ENCODE results near the gene IDH3G. TPM values are rescaled to one million over a fixed set of nuclear protein-coding genes. Genes with fewer than 3 reads are reported as not detected.

The IDH3G gene
- total RNA-seq (100 to 1,000 TPM in 1 of 5 donors, 10 to 100 TPM in 4; 31.0 to 186 (median 54.0) TPM), polyA plus RNA-seq (10 to 100 TPM; 52.3 to 57.7 (median 54.4) TPM)
- long read RNA-seq, donor 1 = 0 reads
- long read RNA-seq, donor 2, partial matches to known transcripts = 0 of 7 reads
- long read RNA-seq, donor 2, other reads (novel, unspliced or antisense) = 7 of 7 reads
- long read RNA-seq, donor 3, partial matches to known transcripts = 252 of 252 reads
- long read RNA-seq, donor 3, other reads (novel, unspliced or antisense) = 0 of 252 reads
- long read RNA-seq, donor 4 = 0 reads
- long read RNA-seq, donor 5, partial matches to known transcripts = 416 of 433 reads
- long read RNA-seq, donor 5, other reads (novel, unspliced or antisense) = 17 of 433 reads
- long read RNA-seq, donor 6, partial matches to known transcripts = 0 of 27 reads
- long read RNA-seq, donor 6, other reads (novel, unspliced or antisense) = 27 of 27 reads
- long read RNA-seq, donor 7, partial matches to known transcripts = 12 of 22 reads
- long read RNA-seq, donor 7, other reads (novel, unspliced or antisense) = 10 of 22 reads
- long read RNA-seq, donor 8, partial matches to known transcripts = 583 of 598 reads
- long read RNA-seq, donor 8, other reads (novel, unspliced or antisense) = 15 of 598 reads
- long read RNA-seq, donor 9, partial matches to known transcripts = 541 of 553 reads
- long read RNA-seq, donor 9, other reads (novel, unspliced or antisense) = 12 of 553 reads
- long read RNA-seq, donor 10, partial matches to known transcripts = 248 of 248 reads
- long read RNA-seq, donor 10, other reads (novel, unspliced or antisense) = 0 of 248 reads

DNA sequence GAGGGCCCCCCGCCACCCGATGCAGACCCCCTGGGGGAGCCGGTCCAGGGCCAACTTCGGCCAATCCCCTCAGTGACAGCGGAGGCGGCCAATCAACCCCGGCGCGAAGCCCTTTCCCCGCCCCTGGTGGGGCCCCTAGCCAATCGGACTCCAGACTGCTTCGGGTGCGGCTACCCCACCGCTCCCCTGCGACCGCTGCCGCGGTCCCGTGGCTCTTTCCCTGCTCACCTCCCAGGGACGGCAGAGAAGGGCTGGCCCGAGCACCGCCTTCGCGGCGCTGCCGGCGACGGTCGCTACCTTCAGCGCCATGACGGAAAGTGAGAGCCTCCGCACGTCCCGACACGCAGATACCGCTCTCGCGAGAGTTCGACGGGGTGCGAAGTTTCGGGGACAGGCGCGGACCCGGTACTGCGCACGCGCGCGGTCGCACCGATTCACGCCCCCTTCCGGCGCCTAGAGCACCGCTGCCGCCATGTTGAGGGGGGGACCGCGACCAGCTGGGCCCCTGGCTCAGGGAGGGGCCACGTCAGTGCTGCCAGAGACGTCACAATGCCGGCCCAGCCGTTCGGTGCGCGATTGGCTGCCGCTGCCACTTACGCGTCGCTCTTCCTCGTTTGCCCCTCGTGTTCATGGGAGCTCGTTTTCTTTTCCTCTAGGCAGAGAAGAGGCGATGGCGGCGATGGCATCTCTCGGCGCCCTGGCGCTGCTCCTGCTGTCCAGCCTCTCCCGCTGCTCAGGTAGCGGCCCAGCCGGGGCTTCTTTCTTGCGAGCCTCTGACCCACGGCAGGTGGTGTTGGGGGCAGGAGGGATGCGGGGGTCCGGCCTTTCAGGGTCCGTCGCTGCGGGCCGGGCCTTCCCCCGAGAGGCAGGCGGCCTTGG is at the start of gene IDH3G, which contains the start of gene SSR4:
IDH3G (minus strand) TSS at position 358 of the 879 bp plus-strand sequence; CDS start at position 309, 49 bp downstream.
SSR4 (plus strand) TSS at position 651 of the 879 bp plus-strand sequence; CDS start at position 671, 20 bp downstream.
- TF ChIP-seq, protein P1, sequence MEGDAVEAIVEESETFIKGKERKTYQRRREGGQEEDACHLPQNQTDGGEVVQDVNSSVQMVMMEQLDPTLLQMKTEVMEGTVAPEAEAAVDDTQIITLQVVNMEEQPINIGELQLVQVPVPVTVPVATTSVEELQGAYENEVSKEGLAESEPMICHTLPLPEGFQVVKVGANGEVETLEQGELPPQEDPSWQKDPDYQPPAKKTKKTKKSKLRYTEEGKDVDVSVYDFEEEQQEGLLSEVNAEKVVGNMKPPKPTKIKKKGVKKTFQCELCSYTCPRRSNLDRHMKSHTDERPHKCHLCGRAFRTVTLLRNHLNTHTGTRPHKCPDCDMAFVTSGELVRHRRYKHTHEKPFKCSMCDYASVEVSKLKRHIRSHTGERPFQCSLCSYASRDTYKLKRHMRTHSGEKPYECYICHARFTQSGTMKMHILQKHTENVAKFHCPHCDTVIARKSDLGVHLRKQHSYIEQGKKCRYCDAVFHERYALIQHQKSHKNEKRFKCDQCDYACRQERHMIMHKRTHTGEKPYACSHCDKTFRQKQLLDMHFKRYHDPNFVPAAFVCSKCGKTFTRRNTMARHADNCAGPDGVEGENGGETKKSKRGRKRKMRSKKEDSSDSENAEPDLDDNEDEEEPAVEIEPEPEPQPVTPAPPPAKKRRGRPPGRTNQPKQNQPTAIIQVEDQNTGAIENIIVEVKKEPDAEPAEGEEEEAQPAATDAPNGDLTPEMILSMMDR (IDR thresholded peaks at IDR 0.05) = peak in 1 of 7 experiments; percentile 21
- TF ChIP-seq POLR2AphosphoS5 (IDR thresholded peaks at IDR 0.05) (peak; percentile 20 to 80 (median 61)), EP300 (IDR thresholded peaks at IDR 0.05) (no peak), POLR2A (IDR thresholded peaks at IDR 0.05) (no peak)
- WGBS, 5 donors = 0 to 29% (median 8%) methylated on average over 10 to 89 of the region's 92 CpGs; no CpG with 5 or more reads in 1 of the 5 donors
- peaks cover 18 to 50% (median 36%) of the 10 kb centered on the region in 4 donors for H3K4me1 ChIP-seq
- peaks cover 8 to 47% (median 40%) of the 10 kb centered on the region in 4 donors for H3K36me3 ChIP-seq
- H3K27me3 ChIP-seq = no peaks in the 10 kb centered on the region
- H3K4me3 ChIP-seq = peak within 1 kb of the TSS; percentile 62 to 75 (median 72)
- intact Hi-C loops (cut with DNase I; ENCODE audit: low total_unique reads) = no loop called here
- peak within 1 kb of the TSS; percentile 92 to 96 (median 94) for H3K27ac ChIP-seq
- peaks cover 0 to 50% (median 19%) of the 10 kb centered on the region in 4 donors for H3K9me3 ChIP-seq
- DNase-seq = peak; percentile 92 to 98

DNA sequence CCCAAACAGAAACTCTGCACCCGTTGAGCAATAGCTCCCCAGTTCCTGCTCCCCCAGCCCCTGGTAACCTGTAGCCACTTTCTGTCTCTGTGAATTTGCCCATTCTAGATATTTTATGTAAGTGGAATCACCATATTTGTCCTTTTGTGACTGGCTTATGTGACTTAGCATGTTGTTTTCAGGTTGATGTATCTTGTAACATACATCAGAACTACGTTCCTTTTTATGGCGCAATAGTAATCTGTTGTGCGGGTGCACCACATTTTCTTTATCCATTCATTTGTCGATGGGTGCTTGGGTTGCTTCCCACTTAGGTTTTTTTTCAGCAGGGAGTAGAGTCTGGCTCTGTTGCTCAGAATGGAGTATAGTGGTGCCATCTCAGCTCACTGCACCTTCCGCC is 42.7 kb upstream of the IDH3G start:
- TF ChIP-seq, protein P1 (IDR thresholded peaks at IDR 0.05) = no peak
- TF ChIP-seq POLR2A (IDR thresholded peaks at IDR 0.05) (no peak), POLR2AphosphoS5 (IDR thresholded peaks at IDR 0.05) (no peak), EP300 (IDR thresholded peaks at IDR 0.05) (no peak)
- peaks cover 0 to 3% (median 0%) of the 10 kb centered on the region in 4 donors for H3K9me3 ChIP-seq
- no peaks in the 10 kb centered on the region for H3K4me1 ChIP-seq
- peaks cover 0 to 26% (median 10%) of the 10 kb centered on the region in 3 donors for H3K27me3 ChIP-seq
- DNase-seq = no peak
- 90 to 93% (median 92%) methylated on average over 5 to 6 of the region's 6 CpGs for WGBS, 5 donors
- no peak overlapping the region for H3K27ac ChIP-seq
- H3K4me3 ChIP-seq = no peak overlapping the region
- intact Hi-C loops (cut with DNase I; ENCODE audit: low total_unique reads) = no loop called here
- H3K36me3 ChIP-seq = no peaks in the 10 kb centered on the region

DNA sequence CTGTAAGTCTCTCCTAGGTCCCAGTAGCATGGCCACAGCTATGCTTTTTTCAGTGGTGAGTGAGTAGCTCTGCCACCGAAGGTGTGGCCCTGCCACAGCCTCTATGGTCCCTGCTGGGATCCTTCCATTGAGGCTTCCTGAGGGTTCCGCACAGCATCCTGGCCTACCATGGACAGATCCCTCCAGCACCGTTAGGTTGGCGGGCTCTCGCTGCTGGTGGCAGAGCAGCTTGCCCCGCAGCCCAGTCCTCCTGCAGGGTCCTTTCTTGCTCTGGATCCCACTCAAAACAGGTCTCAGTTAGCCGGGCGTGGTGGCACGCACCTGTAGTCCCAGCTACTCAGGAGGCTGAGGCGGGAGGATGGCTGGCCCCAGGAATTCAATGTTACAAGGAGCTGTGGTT is 38.6 kb upstream of the IDH3G start:
- Histone ChIP-seq H3K27ac (no peak overlapping the region), H3K4me1 (peaks cover 4 to 25% (median 24%) of the 10 kb centered on the region in 4 donors), H3K4me3 (no peak overlapping the region), H3K27me3 (peaks cover 0 to 52% (median 43%) of the 10 kb centered on the region in 3 donors), H3K36me3 (no peaks in the 10 kb centered on the region), H3K9me3 (peaks cover 0 to 25% (median 5%) of the 10 kb centered on the region in 4 donors)
- TF ChIP-seq POLR2A (IDR thresholded peaks at IDR 0.05) (no peak), POLR2AphosphoS5 (IDR thresholded peaks at IDR 0.05) (no peak), EP300 (IDR thresholded peaks at IDR 0.05) (no peak)
- TF ChIP-seq, protein P1 (IDR thresholded peaks at IDR 0.05) = no peak
- intact Hi-C loops (cut with DNase I; ENCODE audit: low total_unique reads) = no loop called here
- no peak for DNase-seq
- 69 to 91% (median 79%) methylated on average over 7 to 10 of the region's 10 CpGs for WGBS, 5 donors
